Keratinocyte (primary cell): Measurements from ENCODE around the gene CYP19A1. TPM values are rescaled to one million over a fixed set of nuclear protein-coding genes. Genes with fewer than 3 reads are reported as not detected.
"Not testable (repeated sequence)": the region's sequence is repeated elsewhere in the genome, so short reads cannot be mapped to it uniquely, and the experiment has no call there.

Source experiments
- DNase-seq: peaks from one replicate; pipeline ENCODE4 v3.0.0-alpha.2; 2011; ENCODE audit warnings: low read depth, missing footprints, low spot score
- FAIRE-seq: peaks from 2 replicates; lab custom pipeline; 2011; peaks lifted over from hg19 to GRCh38; lab: Jason Lieb, UNC
- H2AFZ ChIP-seq: 2 replicates; pipeline ENCODE4 v1.6.0; 2012; ENCODE audit warnings: low read length, control low read depth, inconsistent platforms; ENCODE audit not compliant: control insufficient read depth
- H3K27ac ChIP-seq: 2 replicates; pipeline ENCODE4 v1.5.1; 2011; ENCODE audit warnings: low read length; ENCODE audit not compliant: control insufficient read depth, insufficient read depth
- H3K27me3 ChIP-seq: 3 replicates; pipeline ENCODE4 v1.6.0; 2011; ENCODE audit warnings: low read length; ENCODE audit not compliant: control insufficient read depth, insufficient read depth; ENCODE audit errors: extremely low read depth
- H3K36me3 ChIP-seq, 2 experiments: 2 replicates in 1 of 2; 3 replicates in 1 of 2; pipeline ENCODE4 v1.5.1; 2011; ENCODE audit warnings: low read length in 2 of 2, mild to moderate bottlenecking in 1 of 2; ENCODE audit not compliant: control insufficient read depth in 2 of 2, insufficient read depth in 2 of 2; ENCODE audit errors: extremely low read depth in 1 of 2
- H3K4me1 ChIP-seq: 3 replicates; pipeline ENCODE4 v1.5.1; 2011; ENCODE audit warnings: low read length; ENCODE audit not compliant: control insufficient read depth, insufficient read depth; ENCODE audit errors: extremely low read depth
- H3K4me2 ChIP-seq: 3 replicates; pipeline ENCODE4 v1.6.0; 2011; ENCODE audit warnings: low read depth, low read length; ENCODE audit not compliant: control insufficient read depth, insufficient read depth; ENCODE audit errors: extremely low read depth
- H3K4me3 ChIP-seq, 3 experiments: fragments of 200-600 bp in 1 of 3; sonication (generic) in 1 of 3; 2 replicates in 2 of 3; 3 replicates in 1 of 3; pipeline ENCODE4 v1.5.1; 2011 to 2016; ENCODE audit warnings: low read length in 3 of 3, mild to moderate bottlenecking in 3 of 3, control low read depth in 2 of 3, inconsistent platforms in 1 of 3, low read depth in 1 of 3, mixed read lengths in 1 of 3, mixed run types in 1 of 3, moderate library complexity in 1 of 3; ENCODE audit not compliant: control insufficient read depth in 2 of 3, insufficient read depth in 2 of 3; ENCODE audit errors: extremely low read depth in 1 of 3
- H3K79me2 ChIP-seq: 2 replicates; pipeline ENCODE4 v1.6.0; 2012; ENCODE audit warnings: low read length; ENCODE audit not compliant: control insufficient read depth, insufficient read depth
- H3K9ac ChIP-seq: 3 replicates; pipeline ENCODE4 v1.6.0; 2011; ENCODE audit warnings: low read length; ENCODE audit not compliant: control insufficient read depth, insufficient read depth; ENCODE audit errors: extremely low read depth
- H3K9me1 ChIP-seq: 3 replicates; pipeline ENCODE4 v1.6.0; 2011; ENCODE audit warnings: low read length; ENCODE audit not compliant: control insufficient read depth, insufficient read depth; ENCODE audit errors: extremely low read depth
- H3K9me3 ChIP-seq: 2 replicates; pipeline ENCODE4 v1.5.1; 2012; ENCODE audit warnings: low read depth, low read length; ENCODE audit not compliant: control insufficient read depth
- H4K20me1 ChIP-seq: 3 replicates; pipeline ENCODE4 v1.6.0; 2011; ENCODE audit warnings: low read length; ENCODE audit not compliant: control insufficient read depth, insufficient read depth; ENCODE audit errors: extremely low read depth
- EZH2 ChIP-seq: IDR thresholded peaks from one replicate; pipeline ENCODE4 v1.6.1; 2012; ENCODE audit warnings: inconsistent platforms, mild to moderate bottlenecking, low read length, moderate library complexity
- dilution Hi-C: fragments of 300-500 bp; cut with MboI; formaldehyde crosslinking; loops from one replicate; pipeline ENCODE4 v1.7.0; 2020; ENCODE audit warnings: low sequenced_read_pairs; ENCODE audit not compliant: extremely low pct_ligation_motif_present
- polyA plus RNA-seq, 5 experiments: library from polyadenylated mRNA; depleted of rRNA in 3 of 5; stranded (reverse) in 3 of 5; stranded (forward) in 1 of 5; unstranded in 1 of 5; fragments of >200 nt; gene quantifications; 1 replicate in 1 of 5; 2 replicates in 3 of 5; 3 replicates in 1 of 5; pipeline versions ENCODE4 v1.2.1 to v1.2.3, GENCODE V29; 2011 to 2012; ENCODE audit warnings: missing spikeins in 2 of 5, low read depth in 1 of 5, low replicate concordance in 1 of 5
- TF ChIP-seq, protein P1 (sequence below), 3 experiments: IDR thresholded peaks in 1 of 3; conservative IDR thresholded peaks in 1 of 3; optimal IDR thresholded peaks in 1 of 3; 2 replicates in 2 of 3; 3 replicates in 1 of 3; pipeline versions ENCODE3 to v1.5.1; 2011; ENCODE audit warnings: low read length in 3 of 3, mild to moderate bottlenecking in 3 of 3, moderate library complexity in 2 of 3, control low read depth in 1 of 3, inconsistent platforms in 1 of 3; ENCODE audit not compliant: insufficient read depth in 2 of 3; ENCODE audit errors: extremely low read depth in 1 of 3

CYP19A1 gene
- polyA plus RNA-seq, 1 donor (not counting 4 experiments of a cell fraction or from before 2014, with no cell fraction given) = not detected

DNA sequence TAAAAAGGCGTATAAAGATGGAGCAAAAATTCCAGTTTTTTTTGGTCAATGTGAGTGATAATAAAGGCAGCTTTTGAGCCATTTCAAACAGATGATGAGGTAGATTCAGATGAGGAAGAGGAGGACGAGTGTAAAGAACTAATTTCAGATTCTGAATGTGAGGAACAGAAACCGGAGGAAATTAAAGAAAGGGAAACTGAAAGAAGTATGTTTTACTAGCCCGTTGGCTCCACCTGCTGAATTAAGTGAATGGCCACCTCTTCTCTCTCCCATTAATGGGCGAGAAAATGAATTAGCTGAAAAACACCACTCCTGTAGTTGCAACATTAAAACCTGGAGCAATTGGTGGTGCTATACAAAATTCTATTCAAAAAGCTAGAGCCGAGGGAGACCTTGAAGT is 55.4 kb downstream of the CYP19A1 start:
- dilution Hi-C loops = no loop called here
- Histone ChIP-seq H3K4me3 (no peak overlapping the region), H3K27ac (no peak overlapping the region), H3K27me3 (no peaks in the 10 kb centered on the region), H3K9ac (no peak overlapping the region), H3K9me1 (no peaks in the 10 kb centered on the region), H3K4me1 (no peaks in the 10 kb centered on the region), H4K20me1 (no peaks in the 10 kb centered on the region), H3K36me3 (no peaks in the 10 kb centered on the region), H2AFZ (no peak overlapping the region), H3K79me2 (no peaks in the 10 kb centered on the region), H3K4me2 (no peak overlapping the region), H3K9me3 (no peaks in the 10 kb centered on the region)
- DNase-seq (no peak), FAIRE-seq (no peak)
- TF ChIP-seq EZH2 = no peak
- TF ChIP-seq, protein P1, sequence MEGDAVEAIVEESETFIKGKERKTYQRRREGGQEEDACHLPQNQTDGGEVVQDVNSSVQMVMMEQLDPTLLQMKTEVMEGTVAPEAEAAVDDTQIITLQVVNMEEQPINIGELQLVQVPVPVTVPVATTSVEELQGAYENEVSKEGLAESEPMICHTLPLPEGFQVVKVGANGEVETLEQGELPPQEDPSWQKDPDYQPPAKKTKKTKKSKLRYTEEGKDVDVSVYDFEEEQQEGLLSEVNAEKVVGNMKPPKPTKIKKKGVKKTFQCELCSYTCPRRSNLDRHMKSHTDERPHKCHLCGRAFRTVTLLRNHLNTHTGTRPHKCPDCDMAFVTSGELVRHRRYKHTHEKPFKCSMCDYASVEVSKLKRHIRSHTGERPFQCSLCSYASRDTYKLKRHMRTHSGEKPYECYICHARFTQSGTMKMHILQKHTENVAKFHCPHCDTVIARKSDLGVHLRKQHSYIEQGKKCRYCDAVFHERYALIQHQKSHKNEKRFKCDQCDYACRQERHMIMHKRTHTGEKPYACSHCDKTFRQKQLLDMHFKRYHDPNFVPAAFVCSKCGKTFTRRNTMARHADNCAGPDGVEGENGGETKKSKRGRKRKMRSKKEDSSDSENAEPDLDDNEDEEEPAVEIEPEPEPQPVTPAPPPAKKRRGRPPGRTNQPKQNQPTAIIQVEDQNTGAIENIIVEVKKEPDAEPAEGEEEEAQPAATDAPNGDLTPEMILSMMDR (optimal IDR thresholded peaks at IDR 0.05 in 1 of 3, IDR thresholded peaks at IDR 0.05 in 1 of 3, conservative IDR thresholded peaks at IDR 0.05 in 1 of 3; ENCODE audit: extremely low read depth in 1 of 3, insufficient read depth in 2 of 3, low read length in 3 of 3) = no peak

GRCh38 chr15:51282241-51282640 is 56.2 kb downstream of the CYP19A1 start:
- not testable (repeated sequence) for FAIRE-seq

GRCh38 chr15:51281368-51281967 is 56.9 kb downstream of the CYP19A1 start:
- H3K27me3 ChIP-seq = no peaks in the 10 kb centered on the region

More at GRCh38 chr15:51282241-51282640, 56.2 kb downstream of the CYP19A1 start:
- DNase-seq, H2AFZ ChIP-seq, H3K4me3 ChIP-seq, H3K9me3 ChIP-seq, H3K79me2 ChIP-seq, H4K20me1 ChIP-seq, H3K4me1 ChIP-seq, H3K4me2 ChIP-seq, H3K36me3 ChIP-seq, H3K27me3 ChIP-seq, H3K9me1 ChIP-seq, H3K9ac ChIP-seq, H3K27ac ChIP-seq, dilution Hi-C loops: not testable (repeated sequence)

More at GRCh38 chr15:51281368-51281967, 56.9 kb downstream of the CYP19A1 start:
- no peak overlapping the region for H3K4me3 ChIP-seq
- no peak overlapping the region for H3K4me2 ChIP-seq
- no peaks in the 10 kb centered on the region for H3K36me3 ChIP-seq
- H4K20me1 ChIP-seq = no peaks in the 10 kb centered on the region
- no peak for TF ChIP-seq EZH2
- TF ChIP-seq, protein P1 (optimal IDR thresholded peaks at IDR 0.05 in 1 of 3, IDR thresholded peaks at IDR 0.05 in 1 of 3, conservative IDR thresholded peaks at IDR 0.05 in 1 of 3; ENCODE audit: extremely low read depth in 1 of 3, insufficient read depth in 2 of 3, low read length in 3 of 3) = peak; percentile 62 to 82 (median 74)
- no peak overlapping the region for H3K27ac ChIP-seq
- no peaks in the 10 kb centered on the region for H3K4me1 ChIP-seq
- H3K9ac ChIP-seq = no peak overlapping the region
- DNase-seq (peak; percentile 1), FAIRE-seq (no peak)
- no peaks in the 10 kb centered on the region for H3K9me3 ChIP-seq
- H3K79me2 ChIP-seq = no peaks in the 10 kb centered on the region
- no peaks in the 10 kb centered on the region for H3K9me1 ChIP-seq
- H2AFZ ChIP-seq = no peak overlapping the region
- dilution Hi-C loops = no loop called here
